NCI-H1436 (cell line): ENCODE results near the gene ATP6V0E1.
"Not testable (repeated sequence)": the region's sequence is repeated elsewhere in the genome, so short reads cannot be mapped to it uniquely, and the experiment has no call there.

ENCODE experiments used
- DNase-seq: peaks from one replicate; lab custom pipeline; 2025; lab: John Stamatoyannopoulos, UW

Gene ATP6V0E1

DNA sequence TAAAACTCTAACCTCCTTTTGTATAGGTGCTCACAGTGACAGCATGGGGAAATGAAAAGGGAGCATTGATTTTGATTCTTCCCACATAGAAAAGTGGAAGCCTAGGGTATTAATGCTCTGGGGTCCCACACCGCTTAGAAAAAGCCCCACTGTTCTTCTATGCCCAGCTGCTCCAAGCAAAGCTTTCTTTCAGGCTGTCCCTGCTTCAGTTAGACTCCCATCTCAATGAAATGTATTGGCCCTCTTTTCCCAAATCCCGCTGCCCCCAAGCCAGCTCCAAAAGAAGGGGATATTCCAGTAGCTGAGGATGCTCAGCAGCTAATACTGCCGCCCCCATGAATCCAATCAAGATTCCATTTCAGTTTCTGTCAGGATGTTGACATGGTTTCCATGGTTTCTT, 55.6 kb downstream of the ATP6V0E1 start:
- DNase-seq = no peak

DNA sequence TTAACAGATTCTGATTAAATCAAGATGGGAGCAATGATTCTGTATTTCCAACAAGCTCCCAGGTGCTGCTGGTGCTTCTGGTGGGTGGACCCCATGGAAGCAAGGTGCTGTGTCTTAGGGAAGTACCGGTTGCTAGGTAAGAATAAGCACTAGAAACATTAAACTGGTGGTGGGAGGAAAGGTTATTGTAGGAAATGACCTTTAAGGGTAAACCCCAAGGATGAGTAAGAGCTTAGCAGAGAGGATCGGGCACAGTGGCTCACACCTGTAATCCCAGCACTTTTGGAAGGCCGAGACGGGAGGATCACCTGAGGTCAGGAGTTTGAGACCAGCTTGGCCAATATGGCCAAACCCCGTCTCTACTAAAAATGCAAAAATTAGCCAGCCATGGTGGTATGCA, 56.4 kb downstream of the ATP6V0E1 start:
- no peak for DNase-seq

DNA sequence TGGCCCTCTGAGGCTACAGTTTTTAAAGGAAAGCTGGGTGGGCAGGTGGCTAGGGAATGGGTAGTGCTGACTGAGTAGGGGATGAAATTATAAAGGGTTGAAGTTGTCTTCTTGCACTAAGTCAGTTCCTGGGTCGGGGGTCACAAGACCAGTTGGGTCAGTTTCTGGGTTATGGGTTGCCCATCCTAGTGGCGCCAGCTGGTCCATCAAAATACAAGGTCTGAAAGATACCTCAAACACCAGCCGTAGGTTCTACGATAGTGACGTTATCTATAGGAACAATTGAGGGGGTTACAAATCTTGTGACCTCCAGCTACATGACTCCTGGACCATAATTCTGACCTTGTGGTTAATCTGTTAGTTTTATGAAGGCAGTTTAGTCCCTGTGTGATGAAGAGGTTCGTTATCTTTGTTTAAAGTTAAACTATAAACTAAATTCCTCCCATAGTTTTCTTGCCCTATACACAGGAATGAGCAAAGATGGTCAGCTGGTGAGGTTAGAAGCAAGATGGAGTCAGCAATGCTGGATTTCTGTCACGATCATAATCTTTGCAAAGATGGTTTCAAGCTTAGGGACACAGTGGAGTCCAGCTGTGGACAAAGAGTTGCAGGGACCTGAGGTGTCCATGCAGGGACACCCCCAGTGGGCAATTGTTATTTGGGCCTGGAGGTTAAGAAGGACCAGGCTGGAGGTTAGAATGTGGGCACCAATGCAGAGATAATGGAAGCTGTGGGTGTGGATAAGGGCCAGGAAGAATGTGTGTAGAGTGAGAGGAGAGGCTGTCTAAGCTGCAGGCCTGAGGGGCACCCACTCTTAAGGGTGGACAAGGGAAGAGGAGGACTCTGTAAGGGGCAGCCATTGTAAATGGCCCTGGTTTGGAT, 58.6 kb downstream of the ATP6V0E1 start:
- DNase-seq = no peak

DNA sequence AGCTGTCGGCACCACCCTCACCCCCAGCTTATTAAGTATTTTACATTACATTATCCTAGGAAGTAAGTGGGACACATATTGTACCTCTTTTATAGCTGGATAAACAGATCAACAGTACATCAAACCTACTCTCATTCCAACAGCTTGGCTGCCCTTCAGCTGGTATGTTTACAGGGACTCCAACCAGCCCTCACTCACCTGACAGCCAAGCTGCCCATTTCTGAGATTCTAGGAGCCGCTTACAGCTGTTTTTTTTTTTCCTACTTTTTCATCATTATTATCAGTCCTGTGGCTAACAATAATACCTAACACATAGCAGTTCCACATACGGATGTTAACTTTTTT, 59.2 kb downstream of the ATP6V0E1 start:
- no peak for DNase-seq

DNA sequence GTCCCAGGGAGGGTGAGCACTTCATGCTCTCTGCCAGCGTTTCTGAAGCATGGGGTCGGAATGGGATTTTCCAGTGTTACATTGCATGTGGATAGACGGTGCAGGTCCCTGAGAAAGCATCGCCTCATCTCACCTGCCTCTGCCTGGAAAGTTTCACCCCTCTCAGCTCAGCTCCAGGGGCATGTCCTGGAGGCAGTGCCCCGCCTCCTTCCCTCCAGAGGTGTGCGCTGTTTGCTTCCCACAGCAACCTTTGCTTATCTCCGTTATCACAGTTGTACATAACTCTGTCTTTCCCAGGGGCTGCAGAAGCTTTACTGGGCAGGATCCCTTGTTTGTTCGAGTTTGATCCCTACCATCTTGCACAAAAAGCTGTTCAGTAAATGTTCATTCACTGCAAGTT, 61.9 kb downstream of the ATP6V0E1 start:
- no peak for DNase-seq

DNA sequence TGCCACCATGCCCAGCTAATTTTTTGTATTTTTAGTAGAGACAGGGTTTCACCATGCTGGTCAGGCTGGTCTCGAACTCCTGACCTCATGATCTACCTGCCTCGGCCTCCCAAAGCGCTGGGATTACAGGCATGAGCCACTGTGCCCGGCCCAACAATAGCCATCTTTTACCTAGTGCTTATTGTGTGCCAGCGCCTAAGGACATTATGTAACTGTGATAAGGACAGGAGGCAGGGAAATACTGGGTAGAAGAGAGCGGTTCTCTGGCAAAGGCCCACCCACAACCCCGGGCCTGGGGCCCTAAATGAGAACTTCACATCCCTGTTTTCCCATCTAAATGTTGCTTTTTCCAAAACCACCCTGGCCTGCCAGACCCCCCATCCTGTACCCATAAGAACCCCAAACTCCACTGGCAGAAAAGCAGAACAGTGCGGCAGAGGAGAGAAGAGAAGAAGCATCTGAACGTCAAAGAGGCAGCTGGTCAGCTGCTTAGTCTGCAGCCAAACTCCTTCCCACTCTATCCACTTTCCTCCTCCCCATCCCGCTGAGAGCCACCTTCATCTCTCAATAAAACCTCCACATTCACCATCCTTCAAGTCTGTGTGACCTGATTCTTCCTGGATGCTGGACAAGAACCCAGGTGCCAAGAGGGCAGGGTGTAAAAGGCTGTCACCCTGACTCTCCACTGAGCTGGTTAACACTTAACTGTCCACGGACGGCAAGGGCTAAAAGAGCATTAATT, 63.7 kb downstream of the ATP6V0E1 start:
- DNase-seq = not testable (repeated sequence)

DNA sequence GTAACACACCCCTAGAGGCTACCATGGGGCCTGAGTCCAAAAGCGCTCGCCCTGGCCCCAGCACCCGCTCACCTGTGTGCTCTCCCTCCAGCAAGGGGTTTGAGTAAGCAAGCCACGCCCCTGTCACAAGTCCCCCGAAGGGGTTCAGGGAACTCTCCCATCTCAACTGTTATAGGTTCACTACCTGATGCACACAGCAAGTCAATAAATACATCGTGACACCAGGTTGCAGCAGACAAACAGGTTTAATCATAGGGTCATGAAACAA, 64.2 kb downstream of the ATP6V0E1 start:
- DNase-seq = no peak

DNA sequence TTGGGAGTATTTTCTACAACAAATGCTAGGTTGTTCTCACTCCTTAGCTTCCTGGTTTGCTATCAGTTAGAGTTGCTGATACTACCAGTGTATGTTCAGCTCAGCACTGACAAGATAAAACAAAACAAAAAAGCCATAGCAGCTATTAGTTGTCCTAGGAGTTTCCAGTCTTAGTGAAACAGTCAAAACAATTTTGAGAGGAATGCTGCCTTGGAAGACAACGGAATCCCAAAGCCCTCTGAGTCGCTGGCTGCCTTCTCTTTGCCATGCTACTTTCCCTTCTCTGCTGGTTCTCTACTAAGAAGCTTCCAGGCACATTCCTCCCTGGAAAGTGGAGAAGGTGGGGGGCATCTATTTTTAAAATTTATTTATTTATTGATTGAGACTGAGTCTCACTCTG, 67.2 kb downstream of the ATP6V0E1 start:
- no peak for DNase-seq

DNA sequence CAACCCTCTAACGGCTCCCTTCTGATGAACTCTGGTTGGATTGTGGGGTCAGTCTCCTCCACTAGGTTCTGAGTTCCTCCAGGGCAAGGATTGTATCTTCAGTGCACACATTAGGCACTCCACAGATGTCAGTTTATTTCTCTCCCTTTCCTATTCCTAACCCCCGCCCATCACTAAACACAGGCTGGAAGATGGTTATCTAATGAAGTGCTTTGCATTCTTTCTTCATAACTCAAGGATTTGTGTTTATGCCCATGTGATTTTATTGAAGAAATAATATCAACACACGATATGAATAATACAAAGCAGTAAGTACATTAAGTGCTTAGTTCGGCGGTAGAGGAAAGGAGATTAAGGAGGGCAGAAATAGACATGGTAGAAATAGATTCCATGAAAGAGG, 68.2 kb downstream of the ATP6V0E1 start:
- no peak for DNase-seq

DNA sequence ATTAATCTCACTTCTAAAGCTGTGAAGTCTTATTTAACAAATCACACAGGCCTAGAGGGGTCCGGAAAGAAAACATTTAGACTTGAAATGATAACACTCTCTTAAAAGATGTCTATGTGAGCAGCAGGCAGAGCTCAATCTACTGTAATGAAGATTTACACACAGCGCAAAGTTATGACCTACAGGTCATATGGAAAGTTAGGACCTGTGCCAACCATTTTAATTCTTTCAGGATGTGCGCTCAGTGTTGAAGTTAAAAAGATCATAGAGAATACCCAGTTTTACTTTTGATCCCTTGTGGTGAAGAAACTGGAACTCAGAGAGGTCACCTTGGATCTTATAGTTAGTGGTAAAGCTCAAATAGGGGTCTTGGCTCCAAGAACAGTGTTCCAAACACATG, 69.5 kb downstream of the ATP6V0E1 start:
- no peak for DNase-seq

DNA sequence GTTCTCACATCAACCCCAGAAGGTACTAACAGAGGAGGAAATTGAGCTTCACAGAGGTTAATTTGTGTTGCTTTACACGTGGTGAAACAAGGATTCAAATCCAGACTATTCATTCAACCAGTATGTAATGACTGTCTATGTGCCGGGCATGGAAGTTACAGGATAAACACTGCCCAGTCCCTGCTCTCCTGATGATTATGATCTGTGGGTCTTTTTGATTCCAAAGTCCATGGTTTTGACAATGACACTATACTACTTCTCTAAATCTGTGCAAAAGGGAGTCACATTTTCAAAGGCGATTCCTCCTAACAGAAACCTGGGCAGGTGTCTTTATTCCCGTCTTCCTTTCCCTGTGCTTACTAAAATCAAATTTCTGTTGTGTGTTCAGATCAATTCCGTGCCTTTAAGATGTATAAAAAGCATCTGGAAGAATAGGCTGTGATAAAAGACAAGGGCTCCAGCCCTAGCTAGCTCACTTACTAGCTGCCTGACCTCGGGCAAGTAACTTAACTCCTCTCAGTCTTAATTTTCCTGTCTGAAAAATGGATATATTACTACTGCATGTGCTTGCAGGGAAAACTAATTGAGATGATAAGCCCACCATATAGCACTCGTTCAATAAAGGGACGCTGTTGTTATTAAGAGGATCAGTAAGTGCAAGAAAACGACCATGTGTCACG, 71.6 kb downstream of the ATP6V0E1 start:
- no peak for DNase-seq

DNA sequence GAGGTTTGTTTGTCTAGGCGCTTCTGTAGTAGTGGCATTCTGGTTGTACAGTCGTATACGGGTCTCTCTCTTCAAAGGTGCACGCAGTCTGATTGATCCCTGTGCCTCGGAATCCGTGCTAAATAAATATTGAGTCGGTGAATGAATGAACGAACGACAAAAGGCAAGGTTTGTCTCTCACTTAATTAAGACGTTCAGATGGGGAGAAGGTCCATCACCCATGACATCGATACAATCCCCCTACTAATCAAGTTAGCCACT, 72.1 kb downstream of the ATP6V0E1 start:
- no peak for DNase-seq

DNA sequence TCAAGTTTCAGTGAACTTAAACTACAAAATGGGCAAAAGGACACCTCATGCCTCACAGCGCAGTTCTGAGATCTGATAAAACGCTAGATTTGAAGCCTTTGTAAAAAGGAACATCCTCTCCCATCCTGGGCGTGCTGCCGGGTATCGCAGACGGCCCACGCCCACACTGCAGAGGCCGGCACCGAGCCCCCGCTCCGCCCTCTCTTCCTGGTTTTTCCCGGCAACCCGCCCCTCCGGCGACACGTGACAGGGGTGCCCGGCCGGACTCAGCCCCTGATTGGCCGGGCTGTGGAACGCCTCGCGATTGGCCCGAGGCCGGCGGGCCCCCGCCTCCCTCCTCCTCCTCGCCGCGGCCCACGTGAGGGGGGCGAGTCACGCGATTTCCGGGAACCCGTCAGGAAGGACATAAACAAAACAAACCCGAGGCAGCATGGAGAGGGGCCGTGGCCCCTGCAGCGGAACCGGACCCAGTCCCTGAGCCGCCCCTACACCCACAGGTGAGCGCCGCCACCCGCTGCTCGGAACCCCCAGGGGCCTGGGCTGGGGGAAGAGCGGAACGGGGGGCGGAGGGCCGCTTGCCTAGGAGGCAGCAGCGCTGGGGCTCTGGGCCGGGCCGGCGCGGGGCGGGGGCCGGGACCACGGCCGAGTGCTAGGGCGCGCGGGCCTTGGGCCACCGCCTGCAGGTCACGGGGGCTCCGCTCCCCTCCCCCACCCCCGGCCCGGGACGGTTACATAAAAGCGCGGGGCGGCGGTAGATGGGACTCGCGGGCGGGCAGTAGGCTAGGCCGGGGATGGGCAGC, 72.6 kb downstream of the ATP6V0E1 start, which contains the start of gene CREBRF:
Gene CREBRF (plus strand): TSS at position 370 of the 800 bp plus-strand sequence. CDS start 24,424 bp downstream, outside the sequence.
- DNase-seq = peak; percentile 79

DNA sequence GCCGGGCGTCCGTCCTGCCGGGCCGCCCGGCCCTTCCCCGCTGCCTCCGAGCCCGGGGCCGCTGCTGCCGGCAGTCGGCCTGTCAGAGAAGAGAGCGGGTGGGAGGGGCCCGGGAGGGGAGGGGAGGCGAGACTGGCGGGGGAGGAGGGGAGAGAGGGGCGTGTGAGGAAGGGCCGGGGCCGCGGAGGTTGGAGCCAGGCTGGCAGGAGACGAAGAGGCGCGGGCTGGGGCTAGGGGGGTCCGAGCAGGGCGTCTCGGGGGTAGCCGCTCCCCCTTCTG, 73.2 kb downstream of the ATP6V0E1 start:
- DNase-seq = peak; percentile 51

DNA sequence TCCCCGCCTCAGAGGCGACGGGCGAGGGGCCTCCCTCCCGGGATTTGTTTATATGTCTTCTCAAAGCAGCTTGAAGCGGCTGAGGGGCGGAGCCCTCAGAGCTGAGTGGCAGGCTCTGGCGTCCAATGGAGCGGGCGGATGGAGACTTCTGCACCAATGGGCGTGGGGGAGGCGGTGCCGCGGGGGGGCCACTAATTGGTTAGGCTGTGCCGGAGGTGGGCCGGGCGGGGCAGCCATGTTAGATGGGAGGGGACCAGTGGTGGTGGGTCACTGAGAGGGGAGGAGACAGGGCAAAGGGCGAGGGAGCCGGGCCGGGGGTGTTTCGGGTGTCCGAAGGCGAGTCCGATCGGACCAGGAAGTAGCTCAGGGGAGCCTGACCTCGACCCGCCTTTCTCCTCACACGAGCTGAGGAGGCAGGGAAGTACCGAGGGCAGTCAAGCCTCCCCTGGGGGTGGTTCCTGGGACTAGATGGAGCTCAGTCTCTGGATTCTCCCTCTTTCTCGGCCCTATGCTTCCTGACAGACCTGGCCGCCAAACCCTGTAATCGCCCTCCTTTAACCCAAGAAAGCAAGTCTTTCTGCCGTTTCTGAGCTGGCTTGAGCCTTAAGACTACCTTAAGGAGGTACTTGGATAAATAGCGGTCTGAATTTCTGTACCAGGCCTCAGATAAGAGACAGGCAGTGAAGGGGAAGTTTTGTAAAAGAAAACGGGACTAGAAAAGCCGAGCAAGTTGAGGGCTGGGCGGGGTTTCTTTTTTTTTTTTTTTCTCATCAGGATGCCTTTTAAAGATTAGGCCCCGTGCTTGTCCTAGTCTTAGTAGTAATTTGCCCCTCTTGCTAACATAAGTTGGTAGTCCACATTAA, 73.7 kb downstream of the ATP6V0E1 start:
- peak; percentile 85 for DNase-seq

DNA sequence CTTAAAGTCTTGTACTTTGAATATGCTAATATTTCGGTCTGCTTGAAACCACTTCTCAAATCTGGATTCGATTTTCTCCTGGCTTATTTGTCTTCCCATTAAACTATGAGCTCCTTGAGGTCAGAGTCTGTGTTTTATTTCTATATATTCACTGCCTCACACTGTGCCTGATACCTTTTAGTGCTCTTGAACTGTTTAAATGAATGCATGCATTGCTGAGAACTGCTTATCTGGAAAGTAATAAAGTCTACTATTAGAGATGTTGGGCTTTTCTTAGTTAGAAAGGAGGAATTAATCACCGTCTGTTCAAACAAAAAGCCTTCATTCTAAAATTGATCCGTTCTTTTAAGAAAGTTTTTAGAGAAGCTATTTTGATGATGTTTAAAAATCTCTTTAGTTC, 78.6 kb downstream of the ATP6V0E1 start:
- no peak for DNase-seq

DNA sequence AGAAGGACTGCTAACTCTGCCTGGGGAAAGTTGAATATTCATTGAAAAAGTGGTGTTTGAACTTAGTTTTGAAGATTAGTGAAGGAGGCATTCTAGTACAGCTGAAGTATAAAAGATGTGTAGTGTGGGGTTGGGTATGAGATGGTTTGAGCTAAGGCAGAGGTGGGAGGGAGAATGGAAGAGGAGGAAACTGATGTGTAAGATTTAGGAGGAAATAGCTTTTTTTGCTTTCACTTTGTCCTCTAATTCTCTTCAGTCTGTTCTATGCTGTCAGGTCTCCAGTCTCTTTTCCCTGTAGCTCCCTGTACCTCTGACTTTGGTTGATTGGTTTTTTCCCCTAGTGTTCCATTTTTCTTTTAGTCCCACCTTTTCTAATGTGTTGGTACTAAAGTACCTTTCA, 81.6 kb downstream of the ATP6V0E1 start:
- no peak for DNase-seq

DNA sequence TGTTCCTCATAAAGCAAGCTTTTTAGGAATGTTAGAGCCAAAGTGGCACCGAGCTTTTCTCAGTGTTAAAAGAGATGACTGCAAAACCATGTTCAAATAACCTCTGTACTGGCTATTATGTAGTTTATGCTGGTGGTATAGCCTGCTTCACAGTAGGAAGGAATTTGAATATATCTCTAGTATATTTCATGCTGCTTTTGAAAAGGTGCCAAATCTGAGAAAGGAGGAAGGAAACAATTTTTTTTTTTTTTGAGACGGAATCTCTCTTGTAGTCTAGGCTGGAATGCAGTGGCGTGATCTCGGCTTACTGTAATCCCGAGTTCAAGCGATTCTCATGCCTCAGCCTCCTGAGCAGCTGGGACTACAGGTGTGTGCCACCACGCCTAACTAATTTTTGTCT, 86.1 kb downstream of the ATP6V0E1 start:
- no peak for DNase-seq

DNA sequence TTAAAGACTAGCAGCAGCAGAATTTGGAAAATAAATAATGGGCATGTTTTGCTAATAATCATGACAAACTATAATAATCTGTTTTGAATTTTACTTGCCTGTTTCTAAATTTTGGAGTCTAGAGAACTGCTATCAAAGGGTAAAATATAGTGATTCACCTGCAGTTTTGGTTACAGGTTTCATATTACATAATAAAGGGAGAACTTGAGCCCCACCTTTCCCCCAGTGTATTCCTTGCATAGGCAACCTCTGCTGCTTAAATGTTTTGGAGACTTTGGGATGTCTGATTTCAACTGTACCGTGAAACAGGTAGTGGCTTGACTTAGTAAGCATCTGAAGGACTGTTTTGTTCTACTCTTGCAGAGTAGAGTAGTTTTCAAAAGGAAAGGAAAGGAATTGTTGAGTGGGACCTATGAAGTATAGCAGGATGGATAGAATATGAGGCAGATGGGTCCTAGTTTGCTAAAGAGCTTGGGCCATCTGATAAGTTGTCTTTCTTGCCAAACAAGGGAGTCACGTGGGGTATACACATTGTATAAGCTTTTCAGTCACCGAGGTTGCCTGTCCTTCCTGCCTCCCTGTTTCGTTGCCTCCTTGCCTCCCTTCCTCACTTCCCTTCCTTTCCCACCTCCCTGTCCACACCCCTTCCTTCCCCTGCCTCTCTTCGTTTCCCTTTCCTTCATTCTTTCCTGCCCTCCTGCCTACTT, 91.7 kb downstream of the ATP6V0E1 start:
- DNase-seq = no peak

DNA sequence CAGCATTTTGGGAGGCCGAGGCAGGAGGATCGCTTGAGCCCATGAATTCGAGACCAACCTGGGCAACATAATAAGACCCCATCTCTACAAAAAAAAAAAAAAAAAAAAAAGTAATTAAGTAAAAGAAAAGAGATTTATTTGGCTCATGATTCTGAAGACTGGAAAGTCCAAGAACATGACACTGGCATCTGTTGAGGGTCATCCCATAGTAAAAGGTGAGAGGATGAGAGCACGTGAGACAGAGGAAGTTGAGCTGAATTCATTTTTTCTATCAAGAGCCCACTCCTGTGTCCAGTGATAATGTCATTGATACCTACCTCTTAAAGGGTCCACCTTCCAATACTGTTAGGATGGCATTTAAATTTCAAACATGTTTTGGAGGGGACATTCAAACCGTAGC, 92.4 kb downstream of the ATP6V0E1 start:
- no peak for DNase-seq

DNA sequence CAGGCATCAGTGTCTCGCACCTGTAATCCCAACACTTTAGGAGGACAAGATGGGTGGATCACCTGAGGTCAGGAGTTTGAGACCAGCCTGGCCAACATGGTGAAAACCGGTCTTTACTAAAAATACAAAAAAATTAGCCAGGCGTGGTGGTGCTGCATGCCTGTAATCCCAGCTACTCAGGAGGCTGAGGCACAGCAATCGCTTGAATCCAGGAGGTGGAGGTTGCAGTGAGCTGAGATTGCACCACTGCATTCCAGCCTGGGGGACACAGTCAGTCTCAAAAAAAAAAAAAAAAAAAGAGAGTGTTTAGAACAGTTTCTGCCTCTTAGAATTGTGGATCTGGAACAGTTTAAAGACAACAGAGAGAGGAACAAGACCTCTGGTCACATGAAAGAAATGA, 92.9 kb downstream of the ATP6V0E1 start:
- DNase-seq = not testable (repeated sequence)
